Measurements from ENCODE around the gene RBM42. TPM values are rescaled to one million over a fixed set of nuclear protein-coding genes. Genes with fewer than 3 reads are reported as not detected.
A peak's percentile ranks its signal among the peaks of the same experiment; 100 is the strongest.
"Not testable (repeated sequence)": the region's sequence is repeated elsewhere in the genome, so short reads cannot be mapped to it uniquely, and the experiment has no call there.

Gene RBM42
- total RNA-seq, 2 donors from 2014 or later, result 61.1 to 61.3 TPM

DNA sequence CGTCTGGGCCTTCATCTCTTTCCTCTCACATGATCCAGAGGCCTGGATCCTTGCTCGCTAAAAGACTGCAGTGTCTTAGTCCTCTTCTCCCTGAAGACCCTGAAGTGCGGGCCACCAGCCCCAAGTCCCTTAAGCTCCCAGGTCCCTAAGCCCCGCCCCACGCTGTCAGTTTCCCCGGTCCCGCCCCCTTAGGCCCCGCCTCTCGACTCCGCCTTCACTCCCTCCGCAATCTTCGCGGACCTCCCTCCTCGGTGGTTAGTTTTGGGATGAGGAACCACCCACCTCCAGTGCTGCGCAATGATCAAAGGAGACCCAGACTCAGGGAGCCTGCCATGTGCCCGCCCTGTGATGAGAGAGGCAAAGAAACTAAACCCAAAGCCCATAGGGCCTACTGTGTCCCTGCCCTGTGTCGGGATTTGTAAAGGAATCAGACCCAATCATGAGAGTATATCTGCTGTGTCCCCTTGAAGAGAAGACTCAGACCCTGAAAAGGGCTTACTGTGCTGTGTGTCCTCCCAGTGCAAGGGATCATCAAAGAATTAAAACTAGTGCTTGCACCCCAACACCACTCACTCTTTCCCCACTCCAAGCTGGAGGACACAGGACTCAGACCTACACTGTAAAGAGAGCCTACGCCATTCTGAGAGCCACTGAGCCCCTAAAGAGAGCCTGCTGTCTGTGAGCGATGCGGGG lies 16.3 kb downstream of the RBM42 start:
- DNase-seq (ENCODE audit: low spot score), result peak; percentile 94
- intact Hi-C loops (cut with DNase I), result no loop called here

GRCh38 chr19:35645680-35646511 lies 17.1 kb downstream of the RBM42 start:
- DNase-seq (ENCODE audit: low spot score), result no peak
- intact Hi-C loops (cut with DNase I), result no loop called here

DNA sequence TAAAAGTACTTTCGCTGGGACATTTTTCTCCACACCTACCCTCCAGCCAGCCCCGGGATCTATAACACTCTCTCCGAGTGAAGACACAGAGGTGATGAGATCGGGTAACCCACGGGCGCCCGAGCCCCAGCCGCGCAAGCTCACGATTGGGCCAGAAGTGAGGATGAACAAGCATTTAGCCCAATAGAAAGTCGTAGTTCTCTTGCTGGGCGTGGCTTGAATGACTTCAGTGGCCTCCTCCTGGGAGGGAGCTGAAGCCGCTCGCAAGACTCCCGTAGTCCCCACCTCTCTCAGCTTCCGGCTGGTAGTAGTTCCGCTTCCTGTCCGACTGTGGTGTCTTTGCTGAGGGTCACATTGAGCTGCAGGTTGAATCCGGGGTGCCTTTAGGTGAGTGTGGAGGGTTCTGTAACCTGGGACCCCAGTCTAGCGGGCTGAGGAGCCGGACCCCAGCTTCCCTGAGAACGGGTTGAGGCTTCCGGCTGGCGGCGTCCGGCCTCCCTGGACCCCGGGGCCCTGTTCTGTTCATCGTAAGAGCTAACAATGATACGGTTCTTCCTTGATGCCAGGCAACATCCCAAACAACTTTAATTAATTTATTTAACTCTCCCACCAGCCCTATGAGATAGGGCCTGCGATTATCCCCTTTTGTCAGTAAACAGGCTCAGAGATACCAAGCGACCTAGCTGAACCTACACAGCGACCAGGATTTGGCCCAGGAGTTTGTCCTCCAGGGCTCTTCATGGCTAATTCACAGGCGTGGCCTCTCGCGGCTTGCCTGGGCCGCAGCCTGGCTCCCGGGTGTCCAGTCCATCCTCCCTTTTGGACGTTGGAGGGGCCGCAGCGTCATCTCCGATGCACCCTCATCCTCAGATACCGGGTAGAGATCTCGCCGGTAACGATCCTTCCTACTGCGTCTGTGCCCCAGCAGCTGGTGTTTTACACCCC lies 19.5 kb downstream of the RBM42 start, which contains the start of gene COX6B1:
Gene COX6B1 (plus strand): TSS at position 307 of the 945 bp plus-strand sequence. CDS start 2,921 bp downstream, outside the sequence.
- intact Hi-C loops (cut with DNase I), result no loop called here
- DNase-seq (ENCODE audit: low spot score), result peak; percentile 97

DNA sequence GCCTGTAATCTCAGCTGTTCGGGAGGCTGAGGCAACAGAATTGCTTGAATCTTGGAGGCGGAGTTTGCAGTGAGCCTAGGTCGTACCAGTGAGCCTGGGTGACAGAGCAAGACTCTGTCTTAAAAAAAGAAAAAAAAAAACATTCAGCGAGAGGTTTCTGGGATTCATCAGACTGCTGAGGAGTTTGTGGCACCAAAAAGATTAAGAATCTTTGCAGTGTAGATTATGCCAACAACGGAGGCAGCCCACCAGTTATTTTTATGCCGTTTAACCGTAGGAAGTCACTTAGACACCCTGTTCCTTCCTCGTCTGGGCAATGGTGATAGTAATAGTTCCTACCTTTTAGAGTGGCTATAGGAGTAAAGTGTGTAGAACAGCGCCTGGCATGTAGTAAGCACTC lies 21.7 kb downstream of the RBM42 start:
- DNase-seq (ENCODE audit: low spot score), result no peak
- intact Hi-C loops (cut with DNase I), result no loop called here

DNA sequence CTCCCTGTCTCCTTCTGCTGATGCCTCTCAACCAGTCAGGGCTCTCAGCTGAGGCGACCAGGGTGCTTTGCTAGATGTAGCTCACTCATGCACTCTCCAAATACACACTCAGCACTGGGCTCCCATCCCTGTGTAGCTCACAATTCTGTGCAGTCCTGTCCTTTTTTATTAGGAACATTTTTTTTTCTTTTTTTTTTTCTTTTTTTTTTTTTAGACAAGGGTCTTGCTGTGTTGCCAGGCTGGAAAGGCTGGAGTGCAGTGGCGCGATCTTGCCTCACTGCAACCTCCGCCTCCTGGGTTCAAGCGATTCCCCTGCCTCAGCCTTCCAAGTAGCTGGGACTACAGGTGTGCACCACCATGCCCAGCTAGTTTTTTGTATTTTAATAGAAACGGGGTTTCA lies 26.0 kb downstream of the RBM42 start:
- intact Hi-C loops (cut with DNase I); DNase-seq (ENCODE audit: low spot score): not testable (repeated sequence)

DNA sequence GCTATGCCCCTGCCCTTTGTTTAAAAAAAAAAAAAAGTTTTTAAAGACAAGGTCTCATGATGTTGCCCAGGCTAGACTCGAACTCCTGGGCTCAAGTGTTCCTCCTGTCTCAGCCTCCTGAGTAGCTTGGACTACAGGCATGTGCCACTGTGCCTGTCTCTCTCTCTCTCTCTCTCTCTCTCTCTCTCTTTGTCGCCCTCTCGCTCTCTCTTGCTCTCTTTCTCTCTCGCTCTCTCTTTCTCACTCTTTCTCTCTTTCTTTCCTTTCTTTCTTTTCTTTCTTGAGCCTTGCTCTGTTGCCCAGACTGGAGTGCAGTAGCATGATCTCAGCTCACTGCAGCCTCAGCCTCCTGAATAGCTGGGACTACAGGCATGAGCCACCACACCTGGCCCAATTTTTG lies 26.8 kb downstream of the RBM42 start:
- DNase-seq (ENCODE audit: low spot score), result no peak
- intact Hi-C loops (cut with DNase I), result no loop called here

GRCh38 chr19:35656700-35657099 lies 27.9 kb downstream of the RBM42 start:
- intact Hi-C loops (cut with DNase I), result no loop called here
- DNase-seq (ENCODE audit: low spot score), result no peak

- intact Hi-C loops (cut with DNase I), result no loop called here
- DNase-seq (ENCODE audit: low spot score), result no peak
These were observed 29.3 kb downstream of the RBM42 start for GRCh38 chr19:35657904-35658700.

GRCh38 chr19:35661995-35662340 lies 33.1 kb downstream of the RBM42 start:
- DNase-seq (ENCODE audit: low spot score), result no peak
- intact Hi-C loops (cut with DNase I), result no loop called here

DNA sequence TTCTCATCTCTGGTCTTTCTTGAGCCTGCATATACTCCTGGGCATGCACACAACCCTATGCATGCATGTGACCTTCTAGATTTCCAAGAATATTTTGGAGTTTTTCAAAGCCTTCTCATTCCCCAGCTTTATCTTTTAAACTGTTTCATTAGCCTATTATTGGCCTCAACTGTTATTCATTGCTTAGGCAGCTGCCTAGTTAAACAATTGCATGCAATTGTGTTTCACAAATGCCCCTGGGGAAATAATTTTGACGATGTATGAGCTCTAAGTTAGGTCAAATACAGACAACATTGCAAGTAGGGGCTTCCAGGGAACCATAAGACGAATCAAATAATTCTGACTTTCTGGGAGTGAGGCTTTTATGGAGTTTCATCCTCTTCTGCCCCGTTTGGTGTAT lies 35.1 kb downstream of the RBM42 start:
- no peak for DNase-seq (ENCODE audit: low spot score)
- intact Hi-C loops (cut with DNase I), result no loop called here

DNA sequence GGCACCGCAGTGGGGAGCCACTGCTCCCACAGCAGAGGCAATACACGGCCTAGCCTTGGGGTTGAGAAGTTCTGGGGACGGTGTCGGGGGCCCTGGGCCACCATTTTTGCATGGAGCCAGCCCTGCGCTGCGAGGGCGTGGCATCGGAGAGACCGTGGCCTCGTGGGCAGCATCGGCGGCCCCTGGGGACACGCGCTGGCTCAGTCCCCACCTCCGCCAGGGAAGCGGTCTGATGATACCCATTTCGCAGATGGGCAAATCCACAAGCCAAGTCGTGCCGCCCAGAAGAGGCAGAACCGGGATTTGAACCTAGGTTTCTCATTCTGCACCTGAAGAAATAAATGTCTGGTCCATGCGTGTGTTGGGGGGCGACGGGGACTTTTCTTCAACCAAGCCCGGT lies 36.3 kb downstream of the RBM42 start:
- no peak for DNase-seq (ENCODE audit: low spot score)
- intact Hi-C loops (cut with DNase I), result no loop called here

DNA sequence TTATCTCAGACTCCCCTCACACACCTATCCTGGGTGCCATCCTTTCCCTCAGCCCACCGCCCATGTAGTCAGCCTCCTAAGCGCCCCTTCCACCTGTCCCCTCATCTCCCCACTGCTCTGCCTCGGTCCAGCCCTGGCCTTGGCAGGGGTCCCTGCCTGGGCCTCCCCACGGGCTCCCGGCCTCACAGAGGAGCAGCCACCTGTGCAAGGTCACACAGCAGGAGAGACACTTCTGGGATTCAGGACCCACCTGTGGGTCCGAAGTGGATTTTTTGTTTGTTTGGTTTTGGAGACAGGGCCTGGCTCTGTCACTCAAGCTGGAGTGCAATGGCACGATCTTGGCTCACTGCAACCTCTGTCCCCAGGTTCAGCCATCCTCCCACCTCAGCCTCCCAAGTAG lies 36.8 kb downstream of the RBM42 start:
- intact Hi-C loops (cut with DNase I), result no loop called here
- no peak for DNase-seq (ENCODE audit: low spot score)

DNA sequence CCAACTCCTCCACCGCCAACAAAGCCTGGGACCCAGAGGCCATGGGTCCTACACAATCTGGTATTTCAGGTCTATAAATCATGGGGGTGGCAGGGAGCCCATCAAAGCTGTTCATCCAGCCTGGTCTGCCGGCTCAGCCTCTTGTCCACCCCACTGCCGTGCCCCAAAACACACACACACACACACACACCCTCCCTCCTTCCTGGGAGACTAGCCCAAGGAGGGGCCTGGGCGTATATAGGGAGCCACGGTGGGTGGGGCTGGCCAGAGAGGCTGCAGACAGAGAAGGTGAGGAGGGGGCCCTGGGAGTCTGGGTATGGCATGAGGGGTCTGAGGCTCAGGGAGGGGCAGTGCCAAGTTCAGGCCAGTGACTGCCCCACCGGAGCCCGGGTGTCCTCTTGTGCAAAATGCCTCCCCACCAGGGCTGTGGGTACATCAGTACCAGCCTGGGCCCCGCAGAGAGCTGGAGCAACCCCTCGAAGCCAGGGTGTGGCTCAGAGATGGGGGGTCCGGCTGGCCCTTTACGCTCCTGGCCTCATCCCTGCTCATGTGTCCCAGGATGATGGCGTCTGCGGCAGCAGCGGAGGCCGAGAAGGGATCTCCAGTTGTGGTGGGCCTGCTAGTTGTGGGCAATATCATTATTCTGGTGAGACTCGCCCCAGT lies 37.5 kb downstream of the RBM42 start, which contains the start of gene UPK1A:
Gene UPK1A (plus strand): TSS at position 267 of the 663 bp plus-strand sequence. CDS start 296 bp downstream, at position 563.
- intact Hi-C loops (cut with DNase I), result no loop called here
- DNase-seq (ENCODE audit: low spot score), result no peak

GRCh38 chr19:35669566-35669965 lies 40.7 kb downstream of the RBM42 start:
- no peak for DNase-seq (ENCODE audit: low spot score)
- intact Hi-C loops (cut with DNase I), result no loop called here

DNA sequence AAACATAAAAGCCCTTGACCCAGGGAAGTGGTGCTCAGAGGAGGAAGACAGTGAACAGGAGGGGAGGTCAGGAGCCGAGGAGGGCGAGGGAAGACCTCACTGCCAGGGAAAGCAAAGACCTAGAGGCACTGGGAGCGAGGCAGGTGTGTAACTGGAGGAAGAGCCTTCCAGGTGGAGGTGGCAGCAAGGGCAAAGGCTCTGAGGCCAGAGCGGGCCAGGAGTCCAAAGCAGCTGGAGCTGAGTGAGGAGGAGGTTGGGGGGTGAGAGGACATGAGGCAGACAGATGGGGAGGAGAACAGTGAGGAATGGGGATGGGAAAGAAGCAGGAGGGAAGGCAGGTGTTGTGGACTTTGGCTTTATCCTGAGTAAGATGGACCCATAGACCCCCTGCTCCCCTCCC lies 41.1 kb downstream of the RBM42 start:
- intact Hi-C loops (cut with DNase I), result no loop called here

DNA sequence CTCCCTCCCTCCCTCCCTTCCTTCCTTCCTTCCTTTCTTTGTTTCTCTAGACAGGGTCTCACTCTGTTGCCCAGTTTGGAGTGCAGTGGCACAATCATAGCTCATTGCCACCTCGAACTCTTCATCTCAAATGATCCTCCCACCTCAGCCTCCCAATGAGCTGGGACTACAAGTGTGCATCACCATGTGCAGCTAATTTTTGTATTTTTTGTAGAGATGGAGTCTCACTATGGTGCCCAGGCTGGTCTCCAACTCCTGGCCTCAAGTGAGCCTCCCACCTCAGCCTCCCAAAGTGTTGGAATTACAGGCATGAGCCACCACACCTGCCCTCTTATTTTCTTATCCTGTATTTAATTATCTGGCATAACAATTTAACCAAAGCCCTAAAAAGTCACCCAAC lies 41.9 kb downstream of the RBM42 start:
- no peak for DNase-seq (ENCODE audit: low spot score)
- intact Hi-C loops (cut with DNase I), result no loop called here

More for the DNA sequence above, 41.1 kb downstream of the RBM42 start:
- DNase-seq (ENCODE audit: low spot score), result no peak

- DNase-seq (ENCODE audit: low spot score), result no peak
- intact Hi-C loops (cut with DNase I), result no loop called here
These were observed 43.0 kb downstream of the RBM42 start for GRCh38 chr19:35671818-35672217.

- intact Hi-C loops (cut with DNase I), result no loop called here
- DNase-seq (ENCODE audit: low spot score), result no peak
These were observed 44.4 kb downstream of the RBM42 start for GRCh38 chr19:35673121-35673804.
